Liver (tissue), 9 donors: Measurements from ENCODE around the gene THTPA. TPM values are rescaled to one million over a fixed set of nuclear protein-coding genes. Genes with fewer than 3 reads are reported as not detected.

ENCODE experiments used
- DNase-seq: peaks from one replicate; pipeline ENCODE4 v3.0.0-alpha.2; 2017; ENCODE audit warnings: low spot score
- H3K27ac ChIP-seq, 2 donors: one replicate each; pipeline ENCODE4 v1.7.0; 2013; ENCODE audit warnings: inconsistent platforms in 2 of 2, low read length in 2 of 2, control low read depth in 1 of 2, low read depth in 1 of 2, mild to moderate bottlenecking in 1 of 2
- H3K27me3 ChIP-seq, 4 donors: one replicate each; pipeline versions ENCODE4 v1.6.1 to v1.7.0; 2013; ENCODE audit warnings: low read length in 3 of 4, inconsistent platforms in 1 of 4, mild to moderate bottlenecking in 1 of 4, moderate library complexity in 1 of 4; ENCODE audit not compliant: control insufficient read depth in 4 of 4, insufficient read depth in 4 of 4
- H3K36me3 ChIP-seq, 4 donors: one replicate each; pipeline versions ENCODE4 v1.6.1 to v1.7.0; 2013; ENCODE audit warnings: low read length in 3 of 4, mild to moderate bottlenecking in 3 of 4, low read depth in 1 of 4, moderate library complexity in 1 of 4; ENCODE audit not compliant: control insufficient read depth in 4 of 4, insufficient read depth in 3 of 4
- H3K4me1 ChIP-seq, 4 donors: one replicate each; pipeline versions ENCODE4 v1.6.1 to v1.7.0; 2013; ENCODE audit warnings: low read length in 3 of 4, mild to moderate bottlenecking in 3 of 4, moderate library complexity in 1 of 4; ENCODE audit not compliant: control insufficient read depth in 4 of 4, insufficient read depth in 4 of 4
- H3K4me3 ChIP-seq, 3 donors: one replicate each; pipeline versions ENCODE4 v1.6.1 to v1.7.0; 2013; ENCODE audit warnings: low read length in 3 of 3, control low read depth in 1 of 3, low read depth in 1 of 3, mild to moderate bottlenecking in 1 of 3
- H3K9ac ChIP-seq, 2 donors: one replicate each; pipeline ENCODE4 v1.7.0; 2013; ENCODE audit warnings: low read length in 2 of 2, mild to moderate bottlenecking in 2 of 2, moderate library complexity in 2 of 2, control low read depth in 1 of 2, low read depth in 1 of 2
- H3K9me3 ChIP-seq, 4 donors: one replicate each; pipeline versions ENCODE4 v1.6.1 to v1.7.0; 2013; ENCODE audit warnings: low read length in 3 of 4; ENCODE audit not compliant: control insufficient read depth in 4 of 4
- ATF3 ChIP-seq: IDR thresholded peaks from 2 replicates; pipeline ENCODE4 v1.6.1; 2016; ENCODE audit warnings: antibody characterized with exemption
- CTCF ChIP-seq: fragments of 150-350 bp; IDR thresholded peaks from 2 replicates; pipeline ENCODE4 v1.5.1; 2017; ENCODE audit warnings: improper control_type of control experiment, low read depth, low read length; ENCODE audit not compliant: missing input control
- FOXA1 ChIP-seq: IDR thresholded peaks from 2 replicates; pipeline ENCODE4 v1.6.1; 2016; ENCODE audit warnings: antibody characterized with exemption
- HNF4A ChIP-seq, 2 donors: conservative IDR thresholded peaks; 2 replicates each; pipeline ENCODE4 v1.6.1; 2016; ENCODE audit warnings: antibody characterized with exemption in 2 of 2, mild to moderate bottlenecking in 2 of 2
- SP1 ChIP-seq: IDR thresholded peaks from 2 replicates; pipeline ENCODE4 v1.6.1; 2018; ENCODE audit warnings: antibody characterized with exemption, mild to moderate bottlenecking
- TAF1 ChIP-seq: conservative IDR thresholded peaks from 2 replicates; pipeline ENCODE4 v1.6.1; 2016; ENCODE audit warnings: antibody characterized with exemption, mild to moderate bottlenecking
- YY1 ChIP-seq: IDR thresholded peaks from 2 replicates; pipeline ENCODE4 v1.6.1; 2016; ENCODE audit warnings: antibody characterized with exemption, mild to moderate bottlenecking
- ZBTB33 ChIP-seq: IDR thresholded peaks from 2 replicates; pipeline ENCODE4 v1.6.1; 2016; ENCODE audit warnings: antibody characterized with exemption
- WGBS: extraction: QIAGEN DNeasy Blood & Tissue Kit; methylation state at CpG from one replicate; pipeline ENCODE4 v1.1.7; 2013; 5-methylcytosine and 5-hydroxymethylcytosine counted together
- polyA plus RNA-seq, 2 donors: library from polyadenylated mRNA; stranded (reverse) in 1 of 2; unstranded in 1 of 2; fragments of 200-250 nt in 1 of 2; fragments of >200 nt in 1 of 2; fragmentation: Nextera tagmentation in 1 of 2; extraction: Ambion mirVana in 1 of 2; gene quantifications; one replicate each; pipeline versions ENCODE4 v1.2.1 to v1.2.3, GENCODE V29; 2013 to 2015
- total RNA-seq, 2 donors: library from RNA; depleted of rRNA; stranded (reverse); fragments of >200 nt; gene quantifications; one replicate each; pipeline ENCODE4 v1.2.3, GENCODE V29; 2014
- TF ChIP-seq, protein P1 (sequence below): IDR thresholded peaks from 2 replicates; pipeline ENCODE4 v1.6.1; 2016; ENCODE audit warnings: antibody characterized with exemption
- TF ChIP-seq, protein P2 (sequence below): IDR thresholded peaks from 2 replicates; pipeline ENCODE4 v1.6.1; 2016; ENCODE audit warnings: antibody characterized with exemption, mild to moderate bottlenecking
- donor health status: healthy.
- donor health status: healthy.
- donor health status: healthy.
- donor health status: healthy.
- donor health status: healthy.

Gene THTPA
- total and polyA plus RNA-seq, 4 donors = 7.3 to 19.8 (median 9.9) TPM

- TF ChIP-seq ZBTB33 (no peak), TAF1 (no peak), HNF4A (conservative IDR thresholded peaks at IDR 0.05) (no peak), ATF3 (no peak)
Observed at GRCh38 chr14:23600322-23600707, 44.2 kb downstream of the THTPA start (continued).

- TF ChIP-seq CTCF (no peak), SP1 (no peak), TAF1 (no peak), HNF4A (conservative IDR thresholded peaks at IDR 0.05) (no peak), YY1 (no peak), ATF3 (no peak)
- TF ChIP-seq, protein P1, sequence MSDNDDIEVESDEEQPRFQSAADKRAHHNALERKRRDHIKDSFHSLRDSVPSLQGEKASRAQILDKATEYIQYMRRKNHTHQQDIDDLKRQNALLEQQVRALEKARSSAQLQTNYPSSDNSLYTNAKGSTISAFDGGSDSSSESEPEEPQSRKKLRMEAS = no peak
- Histone ChIP-seq H3K4me3 (no peak overlapping the region), H3K9ac (no peak overlapping the region), H3K9me3 (no peaks in the 10 kb centered on the region), H3K4me1 (no peaks in the 10 kb centered on the region), H3K27me3 (no peaks in the 10 kb centered on the region), H3K27ac (no peak overlapping the region), H3K36me3 (no peaks in the 10 kb centered on the region)
- 97% methylated on average over 1 of the region's 1 CpG for WGBS
- no peak for DNase-seq
Observed at GRCh38 chr14:23600806-23601205, 44.7 kb downstream of the THTPA start.

DNA sequence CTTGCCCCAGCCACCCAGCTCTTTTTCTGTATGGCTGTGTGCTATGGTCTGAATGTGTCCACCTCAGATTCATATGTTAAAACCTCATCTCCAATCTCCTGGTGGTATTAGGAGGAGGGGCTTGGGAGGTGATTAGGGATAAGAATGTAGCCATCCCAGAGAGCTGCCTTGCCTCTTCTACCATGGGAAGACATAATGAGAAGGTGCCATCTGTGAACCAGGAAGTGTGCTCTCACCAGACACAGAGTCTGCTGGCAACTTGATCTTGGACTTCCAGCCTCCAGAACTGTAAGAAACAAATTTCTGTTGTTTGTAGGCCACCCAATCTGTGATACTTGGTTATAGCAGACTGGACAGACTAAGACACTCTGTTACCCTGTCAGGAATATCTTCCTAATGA, 45.4 kb downstream of the THTPA start:
- no peak for DNase-seq
- Histone ChIP-seq H3K36me3 (no peaks in the 10 kb centered on the region), H3K9me3 (no peaks in the 10 kb centered on the region), H3K4me3 (no peak overlapping the region), H3K27me3 (no peaks in the 10 kb centered on the region), H3K9ac (no peak overlapping the region), H3K4me1 (no peaks in the 10 kb centered on the region), H3K27ac (no peak overlapping the region)
- TF ChIP-seq FOXA1 = no peak

- 68% methylated on average over 1 of the region's 1 CpG for WGBS
- H3K36me3 ChIP-seq = no peaks in the 10 kb centered on the region
- TF ChIP-seq, protein P2, sequence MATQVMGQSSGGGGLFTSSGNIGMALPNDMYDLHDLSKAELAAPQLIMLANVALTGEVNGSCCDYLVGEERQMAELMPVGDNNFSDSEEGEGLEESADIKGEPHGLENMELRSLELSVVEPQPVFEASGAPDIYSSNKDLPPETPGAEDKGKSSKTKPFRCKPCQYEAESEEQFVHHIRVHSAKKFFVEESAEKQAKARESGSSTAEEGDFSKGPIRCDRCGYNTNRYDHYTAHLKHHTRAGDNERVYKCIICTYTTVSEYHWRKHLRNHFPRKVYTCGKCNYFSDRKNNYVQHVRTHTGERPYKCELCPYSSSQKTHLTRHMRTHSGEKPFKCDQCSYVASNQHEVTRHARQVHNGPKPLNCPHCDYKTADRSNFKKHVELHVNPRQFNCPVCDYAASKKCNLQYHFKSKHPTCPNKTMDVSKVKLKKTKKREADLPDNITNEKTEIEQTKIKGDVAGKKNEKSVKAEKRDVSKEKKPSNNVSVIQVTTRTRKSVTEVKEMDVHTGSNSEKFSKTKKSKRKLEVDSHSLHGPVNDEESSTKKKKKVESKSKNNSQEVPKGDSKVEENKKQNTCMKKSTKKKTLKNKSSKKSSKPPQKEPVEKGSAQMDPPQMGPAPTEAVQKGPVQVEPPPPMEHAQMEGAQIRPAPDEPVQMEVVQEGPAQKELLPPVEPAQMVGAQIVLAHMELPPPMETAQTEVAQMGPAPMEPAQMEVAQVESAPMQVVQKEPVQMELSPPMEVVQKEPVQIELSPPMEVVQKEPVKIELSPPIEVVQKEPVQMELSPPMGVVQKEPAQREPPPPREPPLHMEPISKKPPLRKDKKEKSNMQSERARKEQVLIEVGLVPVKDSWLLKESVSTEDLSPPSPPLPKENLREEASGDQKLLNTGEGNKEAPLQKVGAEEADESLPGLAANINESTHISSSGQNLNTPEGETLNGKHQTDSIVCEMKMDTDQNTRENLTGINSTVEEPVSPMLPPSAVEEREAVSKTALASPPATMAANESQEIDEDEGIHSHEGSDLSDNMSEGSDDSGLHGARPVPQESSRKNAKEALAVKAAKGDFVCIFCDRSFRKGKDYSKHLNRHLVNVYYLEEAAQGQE = no peak
- no peak for TF ChIP-seq ATF3
- H3K27me3 ChIP-seq = no peaks in the 10 kb centered on the region
- no peaks in the 10 kb centered on the region for H3K4me1 ChIP-seq
- H3K9me3 ChIP-seq = no peaks in the 10 kb centered on the region
- H3K4me3 ChIP-seq = no peak overlapping the region
- H3K9ac ChIP-seq = no peak overlapping the region
- no peak for DNase-seq
- H3K27ac ChIP-seq = no peak overlapping the region
Observed at GRCh38 chr14:23601845-23602180, 45.7 kb downstream of the THTPA start.
